LNCAP (cell line): ENCODE measurements around the gene PDK3.

Source experiments
- TF ChIP-seq, protein P1 (sequence below): fragments of 450-650 bp; IDR thresholded peaks from 2 replicates; pipeline ENCODE4 v1.5.1; 2017; ENCODE audit warnings: mild to moderate bottlenecking

PDK3 gene

GRCh38 chrX:24427747-24428019 is 37.4 kb upstream of the PDK3 start:
- TF ChIP-seq, protein P1, sequence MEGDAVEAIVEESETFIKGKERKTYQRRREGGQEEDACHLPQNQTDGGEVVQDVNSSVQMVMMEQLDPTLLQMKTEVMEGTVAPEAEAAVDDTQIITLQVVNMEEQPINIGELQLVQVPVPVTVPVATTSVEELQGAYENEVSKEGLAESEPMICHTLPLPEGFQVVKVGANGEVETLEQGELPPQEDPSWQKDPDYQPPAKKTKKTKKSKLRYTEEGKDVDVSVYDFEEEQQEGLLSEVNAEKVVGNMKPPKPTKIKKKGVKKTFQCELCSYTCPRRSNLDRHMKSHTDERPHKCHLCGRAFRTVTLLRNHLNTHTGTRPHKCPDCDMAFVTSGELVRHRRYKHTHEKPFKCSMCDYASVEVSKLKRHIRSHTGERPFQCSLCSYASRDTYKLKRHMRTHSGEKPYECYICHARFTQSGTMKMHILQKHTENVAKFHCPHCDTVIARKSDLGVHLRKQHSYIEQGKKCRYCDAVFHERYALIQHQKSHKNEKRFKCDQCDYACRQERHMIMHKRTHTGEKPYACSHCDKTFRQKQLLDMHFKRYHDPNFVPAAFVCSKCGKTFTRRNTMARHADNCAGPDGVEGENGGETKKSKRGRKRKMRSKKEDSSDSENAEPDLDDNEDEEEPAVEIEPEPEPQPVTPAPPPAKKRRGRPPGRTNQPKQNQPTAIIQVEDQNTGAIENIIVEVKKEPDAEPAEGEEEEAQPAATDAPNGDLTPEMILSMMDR = no peak

GRCh38 chrX:24428516-24428915 is 36.6 kb upstream of the PDK3 start:
- TF ChIP-seq, protein P1 = no peak

GRCh38 chrX:24435060-24435459 is 30.0 kb upstream of the PDK3 start:
- TF ChIP-seq, protein P1 = no peak

GRCh38 chrX:24443918-24444317 is 21.2 kb upstream of the PDK3 start:
- TF ChIP-seq, protein P1 = no peak

GRCh38 chrX:24444645-24445044 is 20.4 kb upstream of the PDK3 start:
- TF ChIP-seq, protein P1 = no peak

DNA sequence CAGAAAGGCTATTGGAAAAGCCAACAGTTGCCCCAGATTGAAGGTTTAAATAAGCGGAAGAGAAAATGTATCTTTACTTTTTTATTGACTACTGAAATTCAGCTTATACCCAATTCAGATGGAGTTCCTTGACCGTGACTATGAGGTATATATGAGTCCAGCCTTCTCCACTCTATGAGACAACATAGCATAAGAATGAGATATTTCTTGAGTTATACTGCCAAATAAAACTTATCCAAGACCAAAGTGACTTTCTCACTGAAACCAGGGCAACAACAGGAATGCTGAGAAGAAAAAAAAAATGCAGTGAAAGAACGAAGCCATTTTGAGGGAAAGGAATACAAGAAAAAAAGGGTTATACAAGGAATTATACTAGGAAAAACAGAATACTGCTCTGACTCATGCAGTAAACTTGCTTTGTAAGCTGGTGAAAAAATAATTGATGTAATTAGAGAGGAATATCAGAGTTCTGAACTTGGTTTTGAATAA is 16.3 kb upstream of the PDK3 start:
- TF ChIP-seq, protein P1 = no peak

DNA sequence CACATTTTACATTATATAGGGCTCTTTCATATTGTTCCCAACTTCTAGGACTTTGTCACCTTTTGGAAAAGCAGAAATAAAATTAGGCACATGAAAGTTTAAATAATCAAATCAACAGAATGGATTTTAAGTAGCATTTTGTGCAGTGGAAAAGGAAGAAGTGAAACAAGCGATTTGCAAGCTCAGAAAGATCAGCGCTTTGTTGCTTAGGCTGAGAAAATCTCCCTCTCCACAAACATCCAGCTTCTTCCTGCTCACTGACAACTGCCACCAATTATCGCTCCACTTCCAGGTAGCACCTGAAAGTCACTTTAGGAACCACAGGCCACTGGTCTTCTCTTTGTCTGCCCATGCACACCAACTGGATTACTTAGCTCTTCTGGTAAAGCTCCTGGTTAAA is 2.0 kb upstream of the PDK3 start:
- TF ChIP-seq, protein P1 = no peak

DNA sequence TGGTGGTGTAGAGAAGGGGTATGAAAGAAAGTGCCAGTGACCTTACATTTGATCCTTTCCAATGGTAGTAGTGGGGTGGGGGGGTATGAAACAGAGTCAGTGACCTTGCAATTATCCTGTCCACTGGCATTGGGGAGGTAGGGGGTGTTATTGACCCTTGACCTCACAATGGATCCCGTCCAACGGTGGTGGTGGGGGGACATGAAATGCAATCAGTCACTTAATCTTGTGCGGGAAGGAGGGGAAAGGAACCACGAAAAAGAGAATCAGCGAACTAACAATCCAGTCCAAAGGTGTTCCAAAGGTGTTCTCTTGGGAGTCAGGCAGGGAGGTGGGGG is 619 bp upstream of the PDK3 start:
- TF ChIP-seq, protein P1 = no peak
